HL-60 (cell line): ENCODE data around the gene PALM3.

ENCODE experiments used
- CTCF ChIP-seq: IDR thresholded peaks from one replicate; pipeline ENCODE4 v1.5.1; 2011; ENCODE audit warnings: low read length, control low read depth, inconsistent platforms; ENCODE audit not compliant: insufficient read depth
- TF ChIP-seq, protein P1 (sequence below): IDR thresholded peaks from 2 replicates; pipeline ENCODE4 v1.6.1; 2012; ENCODE audit warnings: low read depth; ENCODE audit not compliant: insufficient replicate concordance

DNA sequence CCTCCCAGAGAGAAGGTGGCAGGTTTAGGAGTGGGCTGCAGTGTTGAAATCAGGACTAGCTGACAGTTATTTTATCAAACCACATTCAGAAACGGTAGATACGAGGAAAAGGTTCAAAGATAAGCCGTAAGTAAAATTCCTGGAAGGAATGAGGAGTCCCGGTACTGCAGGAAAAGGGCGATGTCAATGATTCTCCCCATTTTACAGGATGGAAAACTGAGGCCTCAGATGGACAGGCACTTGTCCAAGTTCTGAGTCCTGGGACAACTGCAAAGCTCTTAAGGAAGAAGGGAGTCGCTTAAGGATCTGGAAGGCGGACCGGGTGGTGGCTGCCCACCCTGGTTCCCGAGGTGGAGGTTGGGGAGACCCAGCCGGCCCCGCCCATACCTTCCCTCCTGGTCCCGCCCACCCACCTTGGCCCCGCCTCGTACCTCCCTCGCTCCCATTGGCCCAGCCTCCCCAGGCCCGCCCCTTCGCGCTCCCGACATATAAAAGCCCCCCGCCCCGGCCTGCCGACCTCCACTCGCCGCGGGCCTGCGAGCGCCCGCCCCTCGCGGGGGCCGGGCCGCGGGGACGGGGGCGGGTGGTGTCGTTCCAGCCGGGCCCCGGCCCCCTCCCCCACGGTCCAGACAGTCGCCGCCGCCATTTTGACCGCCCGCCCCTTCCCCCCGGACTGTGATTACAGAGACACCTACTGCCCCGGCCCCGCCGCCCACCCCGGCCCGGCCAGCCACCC lies 56.4 kb downstream of the PALM3 start:
- TF ChIP-seq, protein P1, sequence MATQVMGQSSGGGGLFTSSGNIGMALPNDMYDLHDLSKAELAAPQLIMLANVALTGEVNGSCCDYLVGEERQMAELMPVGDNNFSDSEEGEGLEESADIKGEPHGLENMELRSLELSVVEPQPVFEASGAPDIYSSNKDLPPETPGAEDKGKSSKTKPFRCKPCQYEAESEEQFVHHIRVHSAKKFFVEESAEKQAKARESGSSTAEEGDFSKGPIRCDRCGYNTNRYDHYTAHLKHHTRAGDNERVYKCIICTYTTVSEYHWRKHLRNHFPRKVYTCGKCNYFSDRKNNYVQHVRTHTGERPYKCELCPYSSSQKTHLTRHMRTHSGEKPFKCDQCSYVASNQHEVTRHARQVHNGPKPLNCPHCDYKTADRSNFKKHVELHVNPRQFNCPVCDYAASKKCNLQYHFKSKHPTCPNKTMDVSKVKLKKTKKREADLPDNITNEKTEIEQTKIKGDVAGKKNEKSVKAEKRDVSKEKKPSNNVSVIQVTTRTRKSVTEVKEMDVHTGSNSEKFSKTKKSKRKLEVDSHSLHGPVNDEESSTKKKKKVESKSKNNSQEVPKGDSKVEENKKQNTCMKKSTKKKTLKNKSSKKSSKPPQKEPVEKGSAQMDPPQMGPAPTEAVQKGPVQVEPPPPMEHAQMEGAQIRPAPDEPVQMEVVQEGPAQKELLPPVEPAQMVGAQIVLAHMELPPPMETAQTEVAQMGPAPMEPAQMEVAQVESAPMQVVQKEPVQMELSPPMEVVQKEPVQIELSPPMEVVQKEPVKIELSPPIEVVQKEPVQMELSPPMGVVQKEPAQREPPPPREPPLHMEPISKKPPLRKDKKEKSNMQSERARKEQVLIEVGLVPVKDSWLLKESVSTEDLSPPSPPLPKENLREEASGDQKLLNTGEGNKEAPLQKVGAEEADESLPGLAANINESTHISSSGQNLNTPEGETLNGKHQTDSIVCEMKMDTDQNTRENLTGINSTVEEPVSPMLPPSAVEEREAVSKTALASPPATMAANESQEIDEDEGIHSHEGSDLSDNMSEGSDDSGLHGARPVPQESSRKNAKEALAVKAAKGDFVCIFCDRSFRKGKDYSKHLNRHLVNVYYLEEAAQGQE = no peak
- TF ChIP-seq CTCF = no peak
